Mucosa of descending colon (tissue), 3 donors: ENCODE data around the gene C16orf90. TPM values are rescaled to one million over a fixed set of nuclear protein-coding genes. Genes with fewer than 3 reads are reported as not detected.

Source experiments
- ATAC-seq: fragments of 200-7000 bp; cut with Tn5 transposase; one replicate; pipeline ENCODE4 v1.9.1; 2020; ENCODE audit warnings: mild to moderate bottlenecking, moderate library complexity
- DNase-seq, 3 donors: peaks; one replicate each; pipeline ENCODE4 v3.0.0-alpha.2; 2020
- H3K36me3 ChIP-seq: fragments of 200-600 bp; one replicate; pipeline ENCODE4 v1.8.0; 2021; ENCODE audit warnings: low read depth, mild to moderate bottlenecking
- H3K4me1 ChIP-seq: fragments of 200-600 bp; one replicate; pipeline ENCODE4 v1.8.0; 2021; ENCODE audit warnings: low read depth, mild to moderate bottlenecking
- H3K4me3 ChIP-seq: fragments of 200-600 bp; one replicate; pipeline ENCODE4 v1.8.0; 2021; ENCODE audit warnings: mild to moderate bottlenecking
- H3K9me3 ChIP-seq: fragments of 200-600 bp; one replicate; pipeline ENCODE4 v1.8.0; 2021; ENCODE audit warnings: mild to moderate bottlenecking
- CTCF ChIP-seq: fragments of 200-600 bp; IDR thresholded peaks from one replicate; pipeline ENCODE4 v1.8.0; 2022; ENCODE audit warnings: antibody characterized with exemption, mild to moderate bottlenecking
- intact Hi-C, 2 donors: fragments of 100-400 bp; cut with DNase I in 1 of 2; cut with micrococcal nuclease in 1 of 2; formaldehyde crosslinking; loops; one replicate each; pipeline versions ENCODE4 v1.11.0 to v1.11.1; 2022; cut with DNase I, micrococcal nuclease
- total RNA-seq, 3 donors: library from RNA; stranded (reverse); fragmentation: NEBNext Ultra II Directional in 2 of 3; extraction: Animal tissue kit (Norgen Biotek cat#: 25700) in 2 of 3; gene quantifications; one replicate each; pipeline versions ENCODE4 v1.2.1 to v1.2.4, GENCODE V29; 2021 to 2023
- donor health status: DM: no; HTN: no; CAD: no; lungs with moderate emphysema.
- donor health status: DM: no; HTN: no; CAD: no.
- donor health status: DM: no; HTN: yes; CAD: no.

Gene C16orf90
- total RNA-seq, 3 donors from 2014 or later: not detected

- no peak overlapping the region for H3K4me3 ChIP-seq
- no peak for ATAC-seq
- intact Hi-C loops: no loop called here
- H3K36me3 ChIP-seq: no peaks in the 10 kb centered on the region
- H3K4me1 ChIP-seq: no peaks in the 10 kb centered on the region
- TF ChIP-seq CTCF: no peak
- H3K9me3 ChIP-seq: no peaks in the 10 kb centered on the region
- no peak for DNase-seq
These were observed 23.7 kb upstream of the C16orf90 start for GRCh38 chr16:3518986-3519348.

- ATAC-seq (no peak), DNase-seq (no peak)
- Histone ChIP-seq H3K4me1 (no peaks in the 10 kb centered on the region), H3K4me3 (no peak overlapping the region), H3K36me3 (no peaks in the 10 kb centered on the region), H3K9me3 (no peaks in the 10 kb centered on the region)
- TF ChIP-seq CTCF: no peak
- intact Hi-C loops: no loop called here
These were observed 23.1 kb upstream of the C16orf90 start for GRCh38 chr16:3518292-3518985.

- H3K36me3 ChIP-seq: no peaks in the 10 kb centered on the region
- intact Hi-C loops: no loop called here
These were observed 20.6 kb upstream of the C16orf90 start for GRCh38 chr16:3515897-3516296.

GRCh38 chr16:3514621-3515020, 19.3 kb upstream of the C16orf90 start:
- H3K4me3 ChIP-seq: no peak overlapping the region
- H3K36me3 ChIP-seq: no peaks in the 10 kb centered on the region
- no peaks in the 10 kb centered on the region for H3K9me3 ChIP-seq
- no peaks in the 10 kb centered on the region for H3K4me1 ChIP-seq
- TF ChIP-seq CTCF: no peak
- no peak for ATAC-seq
- intact Hi-C loops: no loop called here
- DNase-seq: no peak

More at GRCh38 chr16:3515897-3516296, 20.6 kb upstream of the C16orf90 start:
- H3K4me3 ChIP-seq: no peak overlapping the region
- H3K4me1 ChIP-seq: no peaks in the 10 kb centered on the region
- ATAC-seq: no peak
- DNase-seq: no peak
- no peak for TF ChIP-seq CTCF
- H3K9me3 ChIP-seq: no peaks in the 10 kb centered on the region

- intact Hi-C loops: no loop called here
These were observed 18.7 kb upstream of the C16orf90 start for GRCh38 chr16:3513892-3514583.

More at GRCh38 chr16:3513892-3514583, 18.7 kb upstream of the C16orf90 start:
- DNase-seq (no peak), ATAC-seq (no peak)
- Histone ChIP-seq H3K36me3 (no peaks in the 10 kb centered on the region), H3K9me3 (no peaks in the 10 kb centered on the region), H3K4me1 (no peaks in the 10 kb centered on the region), H3K4me3 (no peak overlapping the region)
- TF ChIP-seq CTCF: no peak
